Measurements from ENCODE around the gene CHD1L.
"Not testable (repeated sequence)": the region's sequence is repeated elsewhere in the genome, so short reads cannot be mapped to it uniquely, and the experiment has no call there.

CHD1L gene

DNA sequence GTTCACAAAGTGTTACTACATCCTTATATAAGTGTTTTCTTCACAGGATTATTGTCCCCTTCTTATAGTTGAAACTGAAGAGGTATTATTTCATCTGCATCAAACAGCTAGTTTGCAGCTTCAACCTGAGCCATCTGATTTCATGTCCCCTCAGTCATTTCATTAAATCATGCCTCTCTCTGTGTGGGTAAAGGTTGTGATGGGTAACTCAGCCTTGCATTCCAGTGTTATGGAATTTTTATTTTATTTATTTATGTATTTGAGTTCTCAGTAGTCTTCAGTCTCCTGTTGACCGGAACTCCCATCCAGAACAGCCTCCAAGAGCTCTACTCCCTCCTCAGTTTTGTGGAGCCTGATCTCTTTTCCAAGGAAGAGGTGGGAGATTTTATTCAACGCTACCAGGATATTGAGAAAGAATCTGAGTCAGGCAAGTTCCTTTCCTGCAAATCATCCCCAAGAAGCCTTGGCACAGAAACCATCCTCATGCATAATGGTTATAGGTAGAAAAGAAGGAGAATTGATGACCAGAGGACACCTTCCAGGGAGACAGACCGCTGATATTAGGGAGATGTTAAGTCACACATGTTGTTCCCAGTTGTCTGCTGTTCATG is 21.8 kb downstream of the CHD1L start:
- no peak for DNase-seq (ENCODE audit: low read depth in 1 of 2, low spot score in 1 of 2)

DNA sequence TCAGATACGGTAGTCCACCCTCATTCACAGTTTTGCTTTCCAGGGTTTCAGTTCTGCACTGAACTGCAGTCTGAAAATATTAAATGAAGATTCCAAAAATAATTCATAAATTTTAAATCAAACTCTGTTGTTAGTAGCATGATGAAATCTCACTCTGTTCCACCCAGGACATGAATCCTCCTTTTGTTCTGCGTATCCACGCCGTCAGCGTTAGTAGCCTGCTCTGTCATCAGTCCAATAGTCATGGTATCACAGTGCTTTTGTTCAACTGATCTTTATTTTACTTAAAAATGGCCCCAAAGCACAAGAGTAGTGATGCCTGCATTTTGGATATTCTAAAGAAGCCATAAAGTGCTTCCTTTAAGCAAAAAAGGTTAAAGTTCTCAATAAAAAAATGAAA is 23.9 kb downstream of the CHD1L start:
- DNase-seq (ENCODE audit: low read depth in 1 of 2, low spot score in 1 of 2), result no peak

DNA sequence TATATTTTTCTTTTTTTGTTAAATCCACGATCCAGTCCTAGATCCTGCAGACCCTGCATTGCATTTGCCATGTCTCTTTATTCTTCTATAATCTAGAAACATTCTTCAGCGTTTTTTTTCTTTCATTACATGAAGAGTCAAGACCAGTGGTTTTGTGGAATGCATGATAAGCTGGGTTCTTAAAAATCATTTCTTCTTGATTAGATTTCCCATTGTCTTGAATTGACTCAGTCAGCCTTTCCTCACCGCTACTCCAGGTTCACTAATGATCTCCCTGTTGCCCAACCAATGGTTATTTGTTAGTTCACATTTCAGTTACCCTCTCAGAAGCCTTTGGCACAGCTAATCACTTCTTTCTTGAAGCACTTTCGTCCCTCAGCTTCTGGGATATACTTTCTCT is 25.2 kb downstream of the CHD1L start:
- no peak for DNase-seq (ENCODE audit: low read depth in 1 of 2, low spot score in 1 of 2)

DNA sequence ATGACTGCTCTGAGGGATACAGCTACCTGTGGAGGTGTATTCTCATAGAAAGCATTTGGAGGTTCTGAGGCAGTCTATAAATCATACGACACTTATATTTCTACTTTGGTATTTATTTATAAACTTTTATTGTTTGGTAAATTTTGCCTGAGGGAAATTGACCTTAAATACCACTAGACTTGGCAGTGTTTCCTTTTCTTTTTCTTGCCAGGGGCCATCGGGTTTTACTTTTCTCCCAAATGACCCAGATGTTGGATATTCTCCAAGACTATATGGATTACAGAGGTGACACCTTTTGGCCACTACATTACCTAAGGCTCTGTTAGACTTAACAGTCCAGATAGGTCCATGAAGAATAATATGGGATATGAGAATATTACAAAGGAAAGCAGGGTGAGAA is 28.2 kb downstream of the CHD1L start:
- no peak for DNase-seq (ENCODE audit: low read depth in 1 of 2, low spot score in 1 of 2)

DNA sequence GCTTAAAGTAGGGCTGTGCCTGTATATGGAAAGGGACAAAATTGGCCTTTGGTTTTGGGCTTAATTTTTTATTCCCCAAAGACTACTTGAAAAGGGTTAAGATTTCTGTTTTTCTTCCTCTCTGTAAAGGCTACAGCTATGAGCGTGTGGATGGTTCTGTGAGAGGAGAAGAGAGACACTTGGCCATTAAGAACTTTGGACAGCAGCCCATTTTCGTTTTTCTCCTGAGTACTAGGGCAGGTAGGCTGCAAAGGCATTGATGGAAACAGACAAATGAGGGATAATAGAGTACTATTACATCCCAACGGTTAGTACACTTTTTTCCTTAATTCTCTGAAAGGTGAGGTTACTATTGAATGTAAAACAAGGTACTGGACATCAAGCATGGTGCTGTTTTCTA is 29.6 kb downstream of the CHD1L start:
- no peak for DNase-seq (ENCODE audit: low read depth in 1 of 2, low spot score in 1 of 2)

DNA sequence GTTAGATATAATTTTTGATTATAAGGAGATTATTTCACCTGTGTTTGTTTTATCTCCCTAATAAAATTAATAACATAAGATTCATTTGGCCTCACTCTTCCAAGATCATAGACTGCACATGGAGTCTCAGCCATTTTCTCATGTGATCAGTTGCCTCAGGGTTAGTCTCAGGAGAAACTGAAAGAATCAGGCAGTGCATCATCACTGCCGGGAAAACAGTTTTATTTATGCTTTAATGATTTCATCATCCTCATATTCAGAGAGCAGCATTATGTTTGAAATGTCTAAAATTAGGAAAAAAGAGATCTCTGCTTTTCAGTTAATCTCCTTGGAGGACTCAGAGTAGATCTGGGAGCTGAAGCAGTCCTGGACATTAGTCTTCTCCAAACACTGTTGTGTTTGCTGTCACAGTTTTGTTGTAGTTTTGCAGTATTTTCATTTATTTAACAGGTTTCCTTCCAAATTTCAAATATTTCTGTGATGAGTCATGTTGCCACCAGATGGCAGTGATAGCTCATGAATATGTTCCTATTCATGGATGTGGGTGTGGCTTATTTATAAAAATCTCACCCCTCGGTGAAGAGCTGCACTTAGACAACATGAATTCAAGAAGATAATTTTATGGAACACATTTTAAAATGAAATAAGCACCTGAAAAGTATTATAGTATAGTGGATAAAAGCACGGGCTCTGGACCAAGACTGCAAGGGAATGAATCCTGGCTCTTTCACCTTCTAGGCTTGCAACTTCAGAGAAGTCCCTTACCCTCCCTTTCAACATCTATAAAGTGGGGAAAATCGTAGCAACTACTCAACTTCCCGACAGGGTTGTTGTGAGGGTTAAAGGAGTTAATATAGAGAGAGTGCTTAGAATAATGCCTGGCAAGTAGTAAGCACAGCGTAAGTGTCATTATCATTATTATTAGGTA is 31.2 kb downstream of the CHD1L start:
- DNase-seq (ENCODE audit: low read depth in 1 of 2, low spot score in 1 of 2), result no peak

DNA sequence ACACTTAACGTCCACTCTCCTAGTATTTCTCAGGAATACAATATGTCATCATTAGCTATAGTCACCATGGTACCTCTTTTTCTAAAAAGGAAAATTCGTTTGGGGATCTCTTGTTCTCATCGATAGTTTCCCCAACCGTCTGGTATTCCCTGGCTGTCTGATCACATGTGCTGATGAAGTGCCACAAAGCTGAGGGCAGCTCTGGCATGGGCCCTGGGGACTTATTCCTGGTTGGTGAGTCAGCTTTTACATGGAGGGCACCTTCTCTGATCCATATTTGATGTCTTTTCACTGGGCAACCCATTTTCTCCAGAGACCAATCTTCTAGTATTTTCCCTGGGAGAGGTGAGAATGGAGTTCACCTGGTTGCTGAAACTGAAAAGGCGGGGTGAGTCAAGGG is 39.5 kb downstream of the CHD1L start:
- DNase-seq (ENCODE audit: low read depth in 1 of 2, low spot score in 1 of 2), result no peak

DNA sequence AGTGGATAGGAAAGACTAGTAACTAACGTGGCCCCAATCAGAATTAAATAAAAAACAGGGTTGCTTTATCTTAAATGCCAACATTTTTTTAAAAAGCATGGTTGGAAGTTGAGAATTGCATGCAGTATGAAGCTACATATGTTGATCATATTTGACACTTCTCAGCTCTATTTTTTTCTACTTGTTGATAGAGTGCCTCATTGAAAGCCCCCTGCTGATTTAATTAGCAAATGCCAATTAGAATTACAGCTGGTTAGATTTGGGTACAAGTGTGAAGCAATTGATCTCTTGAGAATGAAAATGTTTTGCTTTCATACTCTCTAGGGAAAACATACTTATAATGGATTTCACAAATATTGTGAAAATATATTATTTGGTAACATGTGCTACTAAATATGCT is 40.5 kb downstream of the CHD1L start:
- no peak for DNase-seq (ENCODE audit: low read depth in 1 of 2, low spot score in 1 of 2)

DNA sequence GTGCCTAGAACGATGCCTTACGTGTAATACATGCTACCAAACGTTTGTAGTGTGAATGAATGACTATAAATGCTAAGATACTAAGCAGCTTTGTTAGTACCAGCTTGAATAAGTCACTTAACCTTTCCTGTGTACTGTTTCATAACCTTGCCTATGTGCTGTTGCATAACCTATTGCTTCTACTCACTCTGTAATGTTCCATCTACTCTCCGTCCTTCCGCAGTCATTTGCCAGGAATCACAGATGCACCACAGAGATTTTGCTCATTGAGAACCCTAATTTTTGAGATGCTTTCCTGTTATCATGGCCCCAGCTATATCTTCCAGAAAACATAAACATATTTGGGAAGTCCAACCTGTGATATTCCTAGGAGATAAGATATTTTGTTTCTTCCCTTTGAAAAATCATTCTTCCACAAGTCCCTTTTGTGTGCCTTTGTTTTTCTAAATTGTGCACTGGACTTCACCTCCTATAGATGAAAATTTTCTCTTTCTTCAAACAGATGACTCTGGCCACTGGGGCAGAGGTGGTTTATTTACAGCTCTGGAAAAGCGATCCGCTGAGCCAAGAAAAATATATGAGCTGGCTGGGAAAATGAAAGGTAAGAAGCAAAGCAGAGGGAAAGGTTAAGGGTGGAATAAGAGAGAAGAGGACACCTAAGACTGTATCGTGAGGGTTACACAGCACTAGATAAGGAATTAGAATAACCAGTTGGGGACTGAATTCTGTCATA is 44.8 kb downstream of the CHD1L start:
- DNase-seq (ENCODE audit: low read depth in 1 of 2, low spot score in 1 of 2), result no peak

DNA sequence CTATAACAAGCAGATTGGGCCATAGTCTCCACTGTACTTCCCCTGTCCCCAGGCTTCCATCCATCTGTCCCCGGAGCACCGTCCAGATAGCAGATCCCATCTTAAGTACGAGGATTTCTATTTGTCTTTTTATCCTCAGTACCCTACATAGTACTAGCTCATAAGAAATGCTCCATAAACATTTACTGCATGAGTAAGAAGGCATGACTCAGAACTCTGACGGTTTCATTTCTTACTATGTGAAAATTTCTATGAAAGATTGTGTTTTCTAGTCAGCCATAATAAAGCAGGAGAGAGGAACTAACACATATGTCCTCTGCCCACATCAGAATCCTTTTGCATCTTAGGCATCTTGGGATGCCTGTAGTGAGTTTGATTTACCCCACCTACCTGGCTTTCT is 49.5 kb downstream of the CHD1L start:
- DNase-seq (ENCODE audit: low read depth in 1 of 2, low spot score in 1 of 2), result no peak

DNA sequence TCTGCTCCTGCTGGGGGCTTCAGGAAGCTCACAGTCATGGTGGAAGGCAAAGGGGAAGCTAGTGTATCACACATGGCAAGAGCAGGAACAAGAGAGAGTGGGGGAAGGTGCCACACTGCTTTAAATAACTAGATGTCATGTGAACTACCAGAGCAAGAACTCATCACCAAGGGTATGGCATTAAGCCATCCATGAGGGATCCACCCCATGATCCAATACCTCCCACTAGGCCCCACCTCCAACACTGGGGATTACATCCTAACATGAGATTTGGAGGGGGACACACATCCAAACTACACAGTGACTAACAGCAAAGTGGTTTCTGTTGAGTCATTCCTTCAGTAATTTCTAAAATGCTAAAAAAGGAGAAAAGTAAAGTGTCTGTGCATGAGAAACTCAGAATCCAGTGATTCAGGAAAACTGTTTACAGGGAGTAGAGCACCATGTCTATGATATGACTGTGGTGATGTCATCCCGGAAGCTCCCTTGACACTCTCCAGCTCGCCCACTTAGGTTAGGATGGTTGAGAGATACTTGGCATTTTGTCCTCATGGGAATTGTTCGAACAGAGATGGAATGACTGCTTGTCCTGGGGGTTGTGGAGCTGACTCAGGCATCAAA is 50.3 kb downstream of the CHD1L start:
- DNase-seq (ENCODE audit: low read depth in 1 of 2, low spot score in 1 of 2), result no peak

DNA sequence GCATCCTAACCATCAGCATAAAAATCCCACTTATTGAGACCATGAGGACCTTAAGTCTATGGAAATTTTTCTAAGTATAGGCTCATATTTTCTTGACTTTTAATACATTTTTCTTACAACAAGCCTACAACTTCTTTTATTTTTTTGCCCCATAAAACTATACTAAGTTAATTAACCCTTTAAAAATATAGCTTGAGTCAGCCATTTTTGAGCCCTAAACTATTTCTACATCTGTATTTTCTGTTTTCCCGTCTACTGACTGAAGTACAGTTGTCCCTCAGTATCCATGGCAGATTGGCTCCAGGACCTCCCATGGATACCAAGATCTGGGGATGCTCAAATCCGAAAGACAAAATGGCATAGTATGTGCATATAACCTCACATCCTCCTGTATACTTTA is 55.0 kb downstream of the CHD1L start:
- no peak for DNase-seq (ENCODE audit: low read depth in 1 of 2, low spot score in 1 of 2)

DNA sequence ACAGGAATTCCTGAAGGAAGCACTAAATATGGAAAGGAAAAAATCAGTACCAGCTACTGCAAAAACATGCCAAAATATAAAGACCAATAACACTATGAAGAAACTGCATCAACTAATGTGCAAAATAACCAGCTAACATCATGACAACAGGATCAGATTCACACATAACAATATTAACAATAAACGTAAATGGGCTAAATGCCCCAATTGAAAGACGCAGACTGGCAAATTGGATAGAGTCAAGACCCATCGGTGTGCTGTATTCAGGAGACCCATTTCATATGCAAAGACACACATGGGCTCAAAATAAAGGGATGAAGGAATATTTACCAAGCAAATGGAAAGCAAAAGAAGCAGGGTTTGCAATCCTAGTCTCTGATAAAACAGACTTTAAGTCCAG is 63.3 kb downstream of the CHD1L start:
- DNase-seq (ENCODE audit: low read depth in 1 of 2, low spot score in 1 of 2), result not testable (repeated sequence)

DNA sequence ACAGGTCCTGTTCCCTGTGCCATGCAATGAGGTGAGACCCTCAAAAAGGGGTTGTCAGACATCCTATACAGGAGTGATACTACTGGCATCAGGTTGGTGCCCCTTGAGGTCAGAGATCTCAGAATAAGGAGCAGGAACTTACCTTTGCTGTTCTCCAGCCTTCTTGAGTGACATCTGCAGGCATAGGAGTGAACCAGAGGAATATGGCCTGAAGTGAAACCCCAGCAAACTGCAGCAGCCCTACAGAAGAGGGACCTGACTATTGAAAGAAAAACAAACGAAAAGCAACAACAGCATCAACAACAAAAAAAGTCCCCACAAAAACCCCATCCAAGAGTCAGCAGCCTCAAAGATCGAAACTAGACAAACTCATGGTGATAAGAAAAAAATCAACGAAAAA is 74.5 kb downstream of the CHD1L start:
- no peak for DNase-seq (ENCODE audit: low read depth in 1 of 2, low spot score in 1 of 2)

DNA sequence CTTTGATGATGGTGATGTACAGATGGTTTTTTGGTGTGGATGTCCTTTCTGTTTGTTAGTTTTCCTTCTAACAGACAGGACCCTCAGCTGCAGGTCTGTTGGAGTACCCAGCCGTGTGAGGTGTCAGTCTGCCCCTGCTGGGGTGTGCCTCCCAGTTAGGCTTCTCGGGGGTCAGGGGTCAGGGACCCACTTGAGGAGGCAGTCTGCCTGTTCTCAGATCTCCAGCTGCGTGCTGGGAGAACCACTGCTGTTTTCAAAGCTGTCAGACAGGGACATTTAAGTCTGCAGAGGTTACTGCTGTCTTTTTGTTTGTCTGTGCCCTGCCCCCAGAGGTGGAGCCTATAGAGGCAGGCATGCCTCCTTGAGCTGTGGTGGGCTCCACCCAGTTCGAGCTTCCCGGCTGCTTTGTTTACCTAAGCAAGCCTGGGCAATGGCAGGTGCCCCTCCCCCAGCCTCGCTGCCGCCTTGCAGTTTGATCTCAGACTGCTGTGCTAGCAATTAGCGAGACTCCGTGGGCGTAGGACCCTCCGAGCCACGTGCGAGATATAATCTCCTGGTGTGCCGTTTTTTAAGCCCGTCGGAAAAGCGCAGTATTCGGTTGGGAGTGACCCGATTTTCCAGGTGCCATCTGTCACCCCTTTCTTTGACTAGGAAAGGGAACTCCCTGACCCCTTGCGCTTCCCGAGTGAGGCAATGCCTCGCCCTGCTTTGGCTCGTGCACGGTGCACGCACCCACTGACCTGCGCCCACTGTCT is 84.6 kb downstream of the CHD1L start:
- DNase-seq (ENCODE audit: low read depth in 1 of 2, low spot score in 1 of 2), result not testable (repeated sequence)

DNA sequence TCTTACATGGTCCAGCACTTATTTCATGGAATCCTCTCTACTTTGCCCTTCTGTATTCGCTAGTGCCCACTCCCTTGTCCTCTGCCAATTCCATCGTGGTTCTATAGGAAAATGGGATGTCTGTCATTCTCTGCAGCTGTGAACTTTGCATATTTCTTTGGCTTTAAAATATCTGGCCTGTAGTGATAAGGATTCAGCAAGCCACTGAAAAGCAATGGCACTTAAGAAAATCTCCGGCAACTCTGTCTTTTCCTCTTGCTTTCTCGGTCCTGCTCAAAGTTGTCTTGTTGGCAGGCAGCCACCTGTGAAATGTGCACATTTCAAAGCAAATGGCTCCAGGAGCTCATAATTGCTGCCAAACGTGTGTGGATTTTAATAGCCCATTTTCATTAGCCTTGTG is 91.8 kb downstream of the CHD1L start:
- no peak for DNase-seq (ENCODE audit: low read depth in 1 of 2, low spot score in 1 of 2)

DNA sequence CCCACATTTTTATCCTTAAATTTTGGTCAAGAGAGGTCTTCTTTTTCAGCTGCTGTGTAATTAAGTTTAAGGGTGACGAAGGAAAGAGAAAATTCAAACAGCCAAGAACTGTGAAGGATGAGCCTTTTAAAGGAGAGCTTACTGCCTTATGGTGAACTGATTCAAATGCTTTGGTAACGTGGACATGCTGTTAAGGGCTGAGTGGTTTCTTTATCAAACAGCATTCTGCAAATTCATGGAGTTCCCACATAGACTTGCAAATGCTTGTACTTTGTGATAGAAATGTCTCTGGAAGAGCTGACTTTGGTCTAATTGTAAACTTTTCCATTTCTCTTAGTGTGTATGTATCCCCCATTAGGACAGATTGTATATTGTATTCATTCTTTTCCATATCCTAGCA is 93.8 kb downstream of the CHD1L start:
- no peak for DNase-seq (ENCODE audit: low read depth in 1 of 2, low spot score in 1 of 2)

DNA sequence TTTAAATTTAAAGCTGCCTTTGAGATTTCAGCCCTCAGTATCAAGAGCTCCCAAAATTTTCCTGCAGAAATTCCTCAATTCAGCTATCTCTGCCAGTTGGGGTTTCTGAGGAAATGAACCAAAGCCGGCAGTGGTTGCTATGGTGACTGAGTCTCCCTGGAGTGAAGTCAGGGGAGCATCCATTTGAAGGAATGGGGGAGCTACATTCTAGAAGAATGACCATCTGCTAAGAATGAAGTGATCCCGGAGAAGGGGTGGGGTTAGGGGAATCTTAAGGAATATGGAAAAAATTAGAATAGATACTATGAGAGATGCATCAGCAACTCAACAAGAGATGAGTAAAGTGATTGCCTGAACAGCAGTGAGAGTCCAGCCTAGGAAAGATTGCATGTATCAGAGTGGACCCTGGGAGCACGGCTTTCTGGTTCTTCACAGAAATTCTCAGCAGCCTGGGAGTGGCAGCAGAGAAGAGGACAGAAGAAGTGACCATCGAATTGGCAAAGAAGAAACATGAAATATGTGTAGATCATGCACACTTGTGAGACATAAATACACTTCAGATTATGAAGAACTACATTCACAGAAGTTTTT is 94.7 kb downstream of the CHD1L start:
- no peak for DNase-seq (ENCODE audit: low read depth in 1 of 2, low spot score in 1 of 2)

DNA sequence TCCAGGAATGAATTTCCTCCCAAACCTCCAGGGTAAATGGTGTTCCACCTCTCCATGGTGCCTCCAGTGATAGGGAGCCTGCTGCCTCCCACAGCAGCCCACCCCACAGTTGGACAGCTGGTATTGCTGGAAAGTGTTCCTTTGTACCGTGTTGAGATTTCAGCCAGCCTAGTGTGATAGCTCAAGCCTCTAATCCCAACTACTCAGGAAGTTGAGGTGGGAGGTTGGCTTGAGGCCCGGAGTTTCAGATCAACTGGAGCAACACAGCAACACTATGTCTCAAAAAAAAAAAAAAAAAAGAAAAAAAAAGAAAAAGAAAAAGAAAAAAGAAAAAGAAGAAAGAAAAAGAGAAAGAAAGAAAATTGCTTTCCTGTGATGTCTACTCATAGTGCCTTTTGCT is 96.1 kb downstream of the CHD1L start:
- DNase-seq (ENCODE audit: low read depth in 1 of 2, low spot score in 1 of 2), result no peak

DNA sequence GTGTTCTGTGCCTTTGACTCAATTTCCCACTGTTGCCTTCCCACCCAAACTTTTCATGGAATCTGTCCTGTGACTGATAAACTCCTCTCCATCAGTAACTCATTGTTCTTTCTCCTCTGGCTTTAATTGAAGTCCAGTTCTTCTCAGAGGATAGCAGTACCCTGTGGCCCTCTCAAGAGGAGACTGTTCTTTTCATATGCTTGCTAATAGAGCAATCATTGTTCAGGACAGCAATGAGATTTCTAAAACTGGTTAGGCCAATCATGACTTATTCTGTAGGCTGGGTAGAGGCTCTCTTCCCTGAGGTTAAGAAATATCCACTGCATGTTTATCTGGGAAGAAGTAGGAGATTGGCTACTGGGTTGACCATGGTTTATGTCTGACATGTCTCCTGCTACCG is 98.8 kb downstream of the CHD1L start:
- no peak for DNase-seq (ENCODE audit: low read depth in 1 of 2, low spot score in 1 of 2)

All from activated T-helper 1 cell treated with anti-CD3 and anti-CD28 coated beads, Interleukin-2, amount 50 U/mL, for 16 hours (primary cell).